Keratinocyte (primary cell): Measurements from ENCODE around the gene MRPS18B. TPM values are rescaled to one million over a fixed set of nuclear protein-coding genes. Genes with fewer than 3 reads are reported as not detected.

Source experiments
- DNase-seq: peaks from one replicate; pipeline ENCODE4 v3.0.0-alpha.2; 2011; ENCODE audit warnings: low read depth, missing footprints, low spot score
- FAIRE-seq: peaks from 2 replicates; lab custom pipeline; 2011; peaks lifted over from hg19 to GRCh38; lab: Jason Lieb, UNC
- H2AFZ ChIP-seq: 2 replicates; pipeline ENCODE4 v1.6.0; 2012; ENCODE audit warnings: low read length, control low read depth, inconsistent platforms; ENCODE audit not compliant: control insufficient read depth
- H3K27ac ChIP-seq: 2 replicates; pipeline ENCODE4 v1.5.1; 2011; ENCODE audit warnings: low read length; ENCODE audit not compliant: control insufficient read depth, insufficient read depth
- H3K27me3 ChIP-seq: 3 replicates; pipeline ENCODE4 v1.6.0; 2011; ENCODE audit warnings: low read length; ENCODE audit not compliant: control insufficient read depth, insufficient read depth; ENCODE audit errors: extremely low read depth
- H3K36me3 ChIP-seq, 2 experiments: 2 replicates in 1 of 2; 3 replicates in 1 of 2; pipeline ENCODE4 v1.5.1; 2011; ENCODE audit warnings: low read length in 2 of 2, mild to moderate bottlenecking in 1 of 2; ENCODE audit not compliant: control insufficient read depth in 2 of 2, insufficient read depth in 2 of 2; ENCODE audit errors: extremely low read depth in 1 of 2
- H3K4me1 ChIP-seq: 3 replicates; pipeline ENCODE4 v1.5.1; 2011; ENCODE audit warnings: low read length; ENCODE audit not compliant: control insufficient read depth, insufficient read depth; ENCODE audit errors: extremely low read depth
- H3K4me2 ChIP-seq: 3 replicates; pipeline ENCODE4 v1.6.0; 2011; ENCODE audit warnings: low read depth, low read length; ENCODE audit not compliant: control insufficient read depth, insufficient read depth; ENCODE audit errors: extremely low read depth
- H3K4me3 ChIP-seq, 3 experiments: fragments of 200-600 bp in 1 of 3; sonication (generic) in 1 of 3; 2 replicates in 2 of 3; 3 replicates in 1 of 3; pipeline ENCODE4 v1.5.1; 2011 to 2016; ENCODE audit warnings: low read length in 3 of 3, mild to moderate bottlenecking in 3 of 3, control low read depth in 2 of 3, inconsistent platforms in 1 of 3, low read depth in 1 of 3, mixed read lengths in 1 of 3, mixed run types in 1 of 3, moderate library complexity in 1 of 3; ENCODE audit not compliant: control insufficient read depth in 2 of 3, insufficient read depth in 2 of 3; ENCODE audit errors: extremely low read depth in 1 of 3
- H3K79me2 ChIP-seq: 2 replicates; pipeline ENCODE4 v1.6.0; 2012; ENCODE audit warnings: low read length; ENCODE audit not compliant: control insufficient read depth, insufficient read depth
- H3K9ac ChIP-seq: 3 replicates; pipeline ENCODE4 v1.6.0; 2011; ENCODE audit warnings: low read length; ENCODE audit not compliant: control insufficient read depth, insufficient read depth; ENCODE audit errors: extremely low read depth
- H3K9me1 ChIP-seq: 3 replicates; pipeline ENCODE4 v1.6.0; 2011; ENCODE audit warnings: low read length; ENCODE audit not compliant: control insufficient read depth, insufficient read depth; ENCODE audit errors: extremely low read depth
- H3K9me3 ChIP-seq: 2 replicates; pipeline ENCODE4 v1.5.1; 2012; ENCODE audit warnings: low read depth, low read length; ENCODE audit not compliant: control insufficient read depth
- H4K20me1 ChIP-seq: 3 replicates; pipeline ENCODE4 v1.6.0; 2011; ENCODE audit warnings: low read length; ENCODE audit not compliant: control insufficient read depth, insufficient read depth; ENCODE audit errors: extremely low read depth
- CTCF ChIP-seq, 3 experiments: IDR thresholded peaks in 1 of 3; conservative IDR thresholded peaks in 1 of 3; optimal IDR thresholded peaks in 1 of 3; 2 replicates in 2 of 3; 3 replicates in 1 of 3; pipeline versions ENCODE3 to v1.5.1; 2011; ENCODE audit warnings: low read length in 3 of 3, mild to moderate bottlenecking in 3 of 3, moderate library complexity in 2 of 3, control low read depth in 1 of 3, inconsistent platforms in 1 of 3; ENCODE audit not compliant: insufficient read depth in 2 of 3; ENCODE audit errors: extremely low read depth in 1 of 3
- EZH2 ChIP-seq: IDR thresholded peaks from one replicate; pipeline ENCODE4 v1.6.1; 2012; ENCODE audit warnings: inconsistent platforms, mild to moderate bottlenecking, low read length, moderate library complexity
- dilution Hi-C: fragments of 300-500 bp; cut with MboI; formaldehyde crosslinking; loops from one replicate; pipeline ENCODE4 v1.7.0; 2020; ENCODE audit warnings: low sequenced_read_pairs; ENCODE audit not compliant: extremely low pct_ligation_motif_present
- polyA plus RNA-seq, 5 experiments: library from polyadenylated mRNA; depleted of rRNA in 3 of 5; stranded (reverse) in 3 of 5; stranded (forward) in 1 of 5; unstranded in 1 of 5; fragments of >200 nt; gene quantifications; 1 replicate in 1 of 5; 2 replicates in 3 of 5; 3 replicates in 1 of 5; pipeline versions ENCODE4 v1.2.1 to v1.2.3, GENCODE V29; 2011 to 2012; ENCODE audit warnings: missing spikeins in 2 of 5, low read depth in 1 of 5, low replicate concordance in 1 of 5

Gene MRPS18B
- polyA plus RNA-seq, 1 donor (not counting 4 experiments of a cell fraction or from before 2014, with no cell fraction given): 55.0 TPM

GRCh38 chr6:30635834-30636233 is 18.2 kb downstream of the MRPS18B start:
- DNase-seq (no peak), FAIRE-seq (no peak)
- Histone ChIP-seq H3K79me2 (no peaks in the 10 kb centered on the region), H3K4me2 (no peak overlapping the region), H3K27me3 (no peaks in the 10 kb centered on the region), H3K4me1 (no peaks in the 10 kb centered on the region), H3K9ac (no peak overlapping the region), H3K9me1 (no peaks in the 10 kb centered on the region), H3K4me3 (no peak overlapping the region), H3K36me3 (peaks cover 12 to 17% of the 10 kb centered on the region in 2 experiments), H3K9me3 (no peaks in the 10 kb centered on the region), H2AFZ (no peak overlapping the region), H3K27ac (no peak overlapping the region), H4K20me1 (no peaks in the 10 kb centered on the region)
- dilution Hi-C loops: no loop called here
- TF ChIP-seq EZH2 (no peak), CTCF (optimal IDR thresholded peaks at IDR 0.05 in 1 of 3, IDR thresholded peaks at IDR 0.05 in 1 of 3, conservative IDR thresholded peaks at IDR 0.05 in 1 of 3; ENCODE audit: extremely low read depth in 1 of 3, insufficient read depth in 2 of 3, low read length in 3 of 3) (no peak)

GRCh38 chr6:30640481-30640880 is 22.8 kb downstream of the MRPS18B start:
- Histone ChIP-seq H3K4me1 (no peaks in the 10 kb centered on the region), H3K4me2 (no peak overlapping the region), H4K20me1 (no peaks in the 10 kb centered on the region), H3K9me1 (peaks cover 2% of the 10 kb centered on the region), H3K79me2 (no peaks in the 10 kb centered on the region), H3K9me3 (no peaks in the 10 kb centered on the region), H3K4me3 (no peak overlapping the region), H3K27ac (no peak overlapping the region), H3K27me3 (no peaks in the 10 kb centered on the region), H2AFZ (no peak overlapping the region), H3K9ac (no peak overlapping the region), H3K36me3 (peaks cover 13 to 21% of the 10 kb centered on the region in 2 experiments)
- dilution Hi-C loops: no loop called here
- FAIRE-seq (no peak), DNase-seq (no peak)
- no peak for TF ChIP-seq CTCF (optimal IDR thresholded peaks at IDR 0.05 in 1 of 3, IDR thresholded peaks at IDR 0.05 in 1 of 3, conservative IDR thresholded peaks at IDR 0.05 in 1 of 3; ENCODE audit: extremely low read depth in 1 of 3, insufficient read depth in 2 of 3, low read length in 3 of 3)
- no peak for TF ChIP-seq EZH2
